ENCODE measurements around the gene TICAM2. TPM values are rescaled to one million over a fixed set of nuclear protein-coding genes. Genes with fewer than 3 reads are reported as not detected.

The TICAM2 gene
- total RNA-seq, 4 donors from 2014 or later, result 0.59 to 1.3 (median 0.78) TPM

DNA sequence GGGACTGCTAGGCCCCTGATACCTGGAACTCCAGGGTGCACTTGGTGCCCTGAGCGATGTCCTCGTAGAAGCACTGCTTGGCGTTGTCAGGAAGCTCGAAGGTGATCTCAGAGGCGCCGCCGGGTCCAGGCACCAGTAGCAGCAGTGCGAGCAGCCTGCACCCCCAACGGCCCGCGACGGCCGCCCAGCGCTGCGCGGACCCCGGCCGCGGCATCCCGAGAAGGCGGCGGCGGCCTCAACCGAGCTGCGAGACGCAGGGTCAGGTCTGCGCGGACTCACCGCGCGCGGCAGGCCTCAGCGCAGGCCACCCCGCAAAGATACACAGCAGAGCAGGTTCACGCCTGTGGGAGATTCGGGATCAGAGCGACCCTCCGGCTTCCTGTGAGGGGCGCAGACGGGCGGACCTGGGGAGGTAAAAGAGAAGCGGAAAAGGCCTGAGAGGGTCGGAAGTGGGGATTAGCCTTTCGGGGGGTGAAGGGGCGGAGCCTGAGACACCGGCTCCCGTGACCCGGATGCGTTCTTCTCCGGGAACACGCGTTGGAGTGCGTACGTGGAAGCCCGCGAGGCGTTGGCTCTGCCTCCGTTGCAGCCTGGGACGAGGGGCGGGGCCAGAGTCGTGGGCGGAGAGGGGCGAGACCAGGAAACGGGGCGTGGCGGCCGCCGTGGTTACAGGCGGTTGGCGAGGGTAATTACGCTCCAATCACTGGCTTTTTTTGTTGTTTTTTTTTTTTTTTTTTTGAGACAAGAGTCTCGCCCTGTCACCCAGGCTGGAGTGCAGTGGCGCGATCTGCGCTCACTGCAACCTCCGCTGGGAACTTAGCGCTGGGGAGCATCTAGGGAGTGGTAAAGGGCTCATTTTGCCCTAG is 23.5 kb upstream of the TICAM2 start, which contains the start of gene TMED7:
Gene TMED7, minus strand, starts transcription at position 458 of the 866 bp plus-strand sequence. Its CDS starts 244 bp downstream, at position 214.
- DNase-seq, result peak; percentile 99
- Histone ChIP-seq H3K36me3 (peaks cover 0 to 4% of the 10 kb centered on the region in 2 donors), H3K27me3 (no peaks in the 10 kb centered on the region), H3K4me3 (peak within 1 kb of the TSS; percentile 75 to 99 (median 84)), H3K4me1 (peaks cover 35% of the 10 kb centered on the region in 2 donors), H3K27ac (peak within 1 kb of the TSS; percentile 87 to 97 (median 95)), H3K9me3 (no peaks in the 10 kb centered on the region)
- in situ Hi-C loops (cut with MboI; ENCODE audit: low sequenced_read_pairs in 4 of 4) (loop anchor here in 1 of 4 donors (10.0 kb wide), 1 partner anchor 209 kb away; no protein-coding TSS in a partner anchor), intact Hi-C loops (cut with DNase I; ENCODE audit: low total_unique reads) (loop anchor here (2.0 to 5.0 kb wide), 4 partner anchors 84 to 461 kb away; partner anchors contain the start of genes AP3S1, ATG12, COMMD10 and FEM1C)
- peak; percentile 83 to 92 for TF ChIP-seq POLR2A (IDR thresholded peaks at IDR 0.05)
- TF ChIP-seq, protein P1, sequence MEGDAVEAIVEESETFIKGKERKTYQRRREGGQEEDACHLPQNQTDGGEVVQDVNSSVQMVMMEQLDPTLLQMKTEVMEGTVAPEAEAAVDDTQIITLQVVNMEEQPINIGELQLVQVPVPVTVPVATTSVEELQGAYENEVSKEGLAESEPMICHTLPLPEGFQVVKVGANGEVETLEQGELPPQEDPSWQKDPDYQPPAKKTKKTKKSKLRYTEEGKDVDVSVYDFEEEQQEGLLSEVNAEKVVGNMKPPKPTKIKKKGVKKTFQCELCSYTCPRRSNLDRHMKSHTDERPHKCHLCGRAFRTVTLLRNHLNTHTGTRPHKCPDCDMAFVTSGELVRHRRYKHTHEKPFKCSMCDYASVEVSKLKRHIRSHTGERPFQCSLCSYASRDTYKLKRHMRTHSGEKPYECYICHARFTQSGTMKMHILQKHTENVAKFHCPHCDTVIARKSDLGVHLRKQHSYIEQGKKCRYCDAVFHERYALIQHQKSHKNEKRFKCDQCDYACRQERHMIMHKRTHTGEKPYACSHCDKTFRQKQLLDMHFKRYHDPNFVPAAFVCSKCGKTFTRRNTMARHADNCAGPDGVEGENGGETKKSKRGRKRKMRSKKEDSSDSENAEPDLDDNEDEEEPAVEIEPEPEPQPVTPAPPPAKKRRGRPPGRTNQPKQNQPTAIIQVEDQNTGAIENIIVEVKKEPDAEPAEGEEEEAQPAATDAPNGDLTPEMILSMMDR (IDR thresholded peaks at IDR 0.05 in 4 of 5, conservative IDR thresholded peaks at IDR 0.05 in 1 of 5), result peak in 2 of 5 experiments; percentile 12 to 38
- peak; percentile 97 for ATAC-seq

DNA sequence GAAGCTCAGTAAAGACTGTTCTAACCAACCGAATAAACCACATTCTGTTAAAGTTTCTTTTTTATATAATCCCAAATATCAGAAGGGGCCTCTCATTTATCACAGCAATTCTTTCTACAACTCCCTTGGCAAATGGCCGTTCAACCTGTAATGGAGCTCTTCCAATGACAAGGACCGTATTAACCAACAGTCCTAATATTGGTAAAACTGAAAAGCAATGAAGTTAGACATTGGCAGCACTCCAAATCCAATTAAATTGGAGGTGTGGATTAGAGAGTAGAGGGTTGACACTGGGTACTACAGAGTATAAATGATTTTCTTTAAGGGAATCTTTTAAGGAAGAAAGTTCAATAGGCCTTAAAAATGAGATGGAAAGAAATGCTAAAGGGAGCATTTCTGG is 22.7 kb upstream of the TICAM2 start:
- Histone ChIP-seq H3K4me1 (peaks cover 35% of the 10 kb centered on the region in 2 donors), H3K9me3 (no peaks in the 10 kb centered on the region), H3K4me3 (peak overlapping the region; percentile 73 to 99 (median 82)), H3K27me3 (no peaks in the 10 kb centered on the region), H3K36me3 (peaks cover 0 to 9% of the 10 kb centered on the region in 2 donors), H3K27ac (peak overlapping the region; percentile 87 to 97 (median 95))
- no peak for ATAC-seq
- DNase-seq, result no peak
- TF ChIP-seq, protein P1 (IDR thresholded peaks at IDR 0.05 in 4 of 5, conservative IDR thresholded peaks at IDR 0.05 in 1 of 5), result no peak
- TF ChIP-seq POLR2A (IDR thresholded peaks at IDR 0.05), result no peak
- in situ Hi-C loops (cut with MboI; ENCODE audit: low sequenced_read_pairs in 4 of 4), result loop anchor here in 1 of 4 donors (10.0 kb wide), 1 partner anchor 210 kb away; no protein-coding TSS in a partner anchor
- intact Hi-C loops (cut with DNase I; ENCODE audit: low total_unique reads), result loop anchor here (5.0 kb wide), 2 partner anchors 83 to 462 kb away; partner anchors contain the start of genes COMMD10 and FEM1C

DNA sequence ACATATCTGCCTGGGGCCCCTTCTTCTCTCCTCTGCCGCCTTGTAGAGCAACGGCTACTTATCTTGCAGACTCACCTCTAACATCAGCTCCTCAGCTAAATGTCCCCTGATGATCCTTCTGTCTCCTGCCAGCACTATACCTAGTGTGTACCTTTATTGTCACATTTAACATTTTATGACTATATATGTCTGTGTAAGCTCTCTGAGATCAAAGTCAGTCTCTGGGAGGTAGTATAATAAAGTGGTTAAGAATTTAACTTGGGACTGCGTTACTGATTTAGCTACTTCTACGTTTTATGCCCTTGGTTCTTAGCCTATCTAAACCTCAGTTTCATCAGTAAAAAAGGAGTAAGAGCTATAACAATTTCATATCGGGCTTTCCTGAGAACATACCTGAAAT is 21.4 kb upstream of the TICAM2 start:
- Histone ChIP-seq H3K4me1 (peaks cover 35% of the 10 kb centered on the region in 2 donors), H3K27me3 (no peaks in the 10 kb centered on the region), H3K4me3 (peak overlapping the region in 1 of 4 donors; percentile 75), H3K36me3 (peaks cover 0 to 22% of the 10 kb centered on the region in 2 donors), H3K9me3 (no peaks in the 10 kb centered on the region), H3K27ac (peak overlapping the region; percentile 15 to 96 (median 90))
- DNase-seq (no peak), ATAC-seq (no peak)
- in situ Hi-C loops (cut with MboI; ENCODE audit: low sequenced_read_pairs in 4 of 4), result loop anchor here in 1 of 4 donors (10.0 kb wide), 1 partner anchor 211 kb away; no protein-coding TSS in a partner anchor
- TF ChIP-seq, protein P1 (IDR thresholded peaks at IDR 0.05 in 4 of 5, conservative IDR thresholded peaks at IDR 0.05 in 1 of 5), result no peak
- TF ChIP-seq POLR2A (IDR thresholded peaks at IDR 0.05), result no peak
- intact Hi-C loops (cut with DNase I; ENCODE audit: low total_unique reads), result no loop called here

DNA sequence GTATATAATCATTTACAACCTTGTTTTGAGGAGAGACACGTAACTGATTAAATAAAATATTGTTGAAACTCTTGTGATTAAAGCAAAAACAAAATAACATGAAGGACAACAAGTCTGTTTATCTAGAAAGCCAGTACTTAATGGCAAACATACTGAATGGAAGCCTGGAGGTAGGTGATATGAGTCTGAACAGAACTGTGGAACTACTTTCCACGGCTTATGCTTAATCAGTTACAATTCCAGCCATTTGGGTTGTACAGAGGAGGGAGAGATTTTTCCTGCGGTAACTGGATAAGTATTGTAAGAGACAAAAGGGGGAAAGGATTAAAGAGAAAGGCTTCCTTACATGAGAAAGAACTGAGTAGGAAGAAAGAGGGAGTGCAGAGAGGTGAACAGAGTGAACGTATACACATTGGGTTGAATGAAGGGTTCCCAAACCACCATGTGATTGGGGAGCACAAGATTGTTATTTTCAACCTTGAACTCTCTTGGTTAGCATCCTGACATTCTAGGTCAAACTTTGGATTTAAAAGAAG is 19.2 kb upstream of the TICAM2 start:
- ATAC-seq (no peak), DNase-seq (no peak)
- Histone ChIP-seq H3K36me3 (peaks cover 0 to 31% of the 10 kb centered on the region in 2 donors), H3K9me3 (no peaks in the 10 kb centered on the region), H3K27me3 (no peaks in the 10 kb centered on the region), H3K4me1 (peaks cover 35% of the 10 kb centered on the region in 2 donors), H3K27ac (peak overlapping the region in 1 of 4 donors; percentile 21), H3K4me3 (no peak overlapping the region)
- TF ChIP-seq, protein P1 (IDR thresholded peaks at IDR 0.05 in 4 of 5, conservative IDR thresholded peaks at IDR 0.05 in 1 of 5), result no peak
- TF ChIP-seq POLR2A (IDR thresholded peaks at IDR 0.05), result no peak
- in situ Hi-C loops (cut with MboI; ENCODE audit: low sequenced_read_pairs in 4 of 4) (loop anchor here in 1 of 4 donors (10.0 kb wide), 1 partner anchor 213 kb away; no protein-coding TSS in a partner anchor), intact Hi-C loops (cut with DNase I; ENCODE audit: low total_unique reads) (no loop called here)

Measured in gastrocnemius medialis (tissue), 4 donors.